ENCODE data around the gene ACIN1. TPM values are rescaled to one million over a fixed set of nuclear protein-coding genes. Genes with fewer than 3 reads are reported as not detected.
A peak's percentile ranks its signal among the peaks of the same experiment; 100 is the strongest.

ACIN1 gene
- polyA plus RNA-seq, 1 donor, result 225 TPM

- Histone ChIP-seq H3K27me3 (ENCODE audit: control insufficient read depth, insufficient read depth, low read length) (no peaks in the 10 kb centered on the region), H3K27ac (ENCODE audit: low read length) (peak overlapping the region; percentile 97), H3K4me3 (ENCODE audit: low read length) (no peak overlapping the region), H3K9me3 (ENCODE audit: control insufficient read depth, low read depth, low read length) (no peaks in the 10 kb centered on the region), H3K36me3 (ENCODE audit: control insufficient read depth, insufficient read depth, low read length) (peaks cover 87% of the 10 kb centered on the region), H3K4me1 (ENCODE audit: control insufficient read depth, insufficient read depth, low read length) (peaks cover 30% of the 10 kb centered on the region)
- peak; percentile 92 to 94 for DNase-seq
- no CpG with 5 or more reads among the region's 2 CpGs for WGBS (ENCODE audit: insufficient coverage, low lambda C conversion rate)
Measured at GRCh38 chr14:23078692-23079116, 16.2 kb downstream of the ACIN1 start.

GRCh38 chr14:23077962-23078361 is 17.0 kb downstream of the ACIN1 start:
- Histone ChIP-seq H3K27me3 (ENCODE audit: control insufficient read depth, insufficient read depth, low read length) (no peaks in the 10 kb centered on the region), H3K36me3 (ENCODE audit: control insufficient read depth, insufficient read depth, low read length) (peaks cover 88% of the 10 kb centered on the region), H3K27ac (ENCODE audit: low read length) (peak overlapping the region; percentile 86), H3K9me3 (ENCODE audit: control insufficient read depth, low read depth, low read length) (no peaks in the 10 kb centered on the region), H3K4me1 (ENCODE audit: control insufficient read depth, insufficient read depth, low read length) (peaks cover 32% of the 10 kb centered on the region), H3K4me3 (ENCODE audit: low read length) (no peak overlapping the region)
- no CpG with 5 or more reads among the region's 5 CpGs for WGBS (ENCODE audit: insufficient coverage, low lambda C conversion rate)
- no peak for DNase-seq

GRCh38 chr14:23076785-23077408 is 18.0 kb downstream of the ACIN1 start:
- H3K9me3 ChIP-seq (ENCODE audit: control insufficient read depth, low read depth, low read length), result no peaks in the 10 kb centered on the region
- peaks cover 43% of the 10 kb centered on the region for H3K4me1 ChIP-seq (ENCODE audit: control insufficient read depth, insufficient read depth, low read length)
- H3K36me3 ChIP-seq (ENCODE audit: control insufficient read depth, insufficient read depth, low read length), result peaks cover 89% of the 10 kb centered on the region
- H3K4me3 ChIP-seq (ENCODE audit: low read length), result no peak overlapping the region
- H3K27me3 ChIP-seq (ENCODE audit: control insufficient read depth, insufficient read depth, low read length), result no peaks in the 10 kb centered on the region
- no peak for DNase-seq
- H3K27ac ChIP-seq (ENCODE audit: low read length), result peak overlapping the region; percentile 86
- WGBS (ENCODE audit: insufficient coverage, low lambda C conversion rate), result 100% methylated on average over 1 of the region's 5 CpGs

- Histone ChIP-seq H3K4me3 (ENCODE audit: low read length) (no peak overlapping the region), H3K36me3 (ENCODE audit: control insufficient read depth, insufficient read depth, low read length) (peaks cover 71% of the 10 kb centered on the region), H3K9me3 (ENCODE audit: control insufficient read depth, low read depth, low read length) (no peaks in the 10 kb centered on the region), H3K4me1 (ENCODE audit: control insufficient read depth, insufficient read depth, low read length) (peaks cover 57% of the 10 kb centered on the region), H3K27ac (ENCODE audit: low read length) (peak overlapping the region; percentile 86), H3K27me3 (ENCODE audit: control insufficient read depth, insufficient read depth, low read length) (no peaks in the 10 kb centered on the region)
- 100% methylated on average over 1 of the region's 1 CpG for WGBS (ENCODE audit: insufficient coverage, low lambda C conversion rate)
- no peak for DNase-seq
Measured at GRCh38 chr14:23074906-23075305, 20.0 kb downstream of the ACIN1 start.

- Histone ChIP-seq H3K27me3 (ENCODE audit: control insufficient read depth, insufficient read depth, low read length) (no peaks in the 10 kb centered on the region), H3K36me3 (ENCODE audit: control insufficient read depth, insufficient read depth, low read length) (peaks cover 71% of the 10 kb centered on the region), H3K27ac (ENCODE audit: low read length) (peak overlapping the region; percentile 84), H3K4me3 (ENCODE audit: low read length) (peak overlapping the region; percentile 81), H3K9me3 (ENCODE audit: control insufficient read depth, low read depth, low read length) (no peaks in the 10 kb centered on the region), H3K4me1 (ENCODE audit: control insufficient read depth, insufficient read depth, low read length) (peaks cover 43% of the 10 kb centered on the region)
- peak; percentile 43 to 72 for DNase-seq
- 17% methylated on average over 1 of the region's 5 CpGs for WGBS (ENCODE audit: insufficient coverage, low lambda C conversion rate)
Measured at GRCh38 chr14:23071921-23072539, 22.9 kb downstream of the ACIN1 start.

- Histone ChIP-seq H3K36me3 (ENCODE audit: control insufficient read depth, insufficient read depth, low read length) (peaks cover 71% of the 10 kb centered on the region), H3K27me3 (ENCODE audit: control insufficient read depth, insufficient read depth, low read length) (no peaks in the 10 kb centered on the region), H3K4me3 (ENCODE audit: low read length) (peak overlapping the region; percentile 81), H3K4me1 (ENCODE audit: control insufficient read depth, insufficient read depth, low read length) (peaks cover 39% of the 10 kb centered on the region), H3K9me3 (ENCODE audit: control insufficient read depth, low read depth, low read length) (no peaks in the 10 kb centered on the region), H3K27ac (ENCODE audit: low read length) (peak overlapping the region; percentile 84)
- WGBS (ENCODE audit: insufficient coverage, low lambda C conversion rate), result 22% methylated on average over 1 of the region's 14 CpGs
- peak; percentile 91 to 92 for DNase-seq
Measured at GRCh38 chr14:23071244-23071920, 23.6 kb downstream of the ACIN1 start.

- peak overlapping the region; percentile 84 for H3K27ac ChIP-seq (ENCODE audit: low read length)
- H3K9me3 ChIP-seq (ENCODE audit: control insufficient read depth, low read depth, low read length), result no peaks in the 10 kb centered on the region
- 0% methylated on average over 1 of the region's 10 CpGs for WGBS (ENCODE audit: insufficient coverage, low lambda C conversion rate)
- peaks cover 33% of the 10 kb centered on the region for H3K4me1 ChIP-seq (ENCODE audit: control insufficient read depth, insufficient read depth, low read length)
- DNase-seq, result no peak
- no peaks in the 10 kb centered on the region for H3K27me3 ChIP-seq (ENCODE audit: control insufficient read depth, insufficient read depth, low read length)
- peaks cover 71% of the 10 kb centered on the region for H3K36me3 ChIP-seq (ENCODE audit: control insufficient read depth, insufficient read depth, low read length)
- H3K4me3 ChIP-seq (ENCODE audit: low read length), result peak overlapping the region; percentile 81
Measured at GRCh38 chr14:23070262-23071129, 24.4 kb downstream of the ACIN1 start.

- Histone ChIP-seq H3K9me3 (ENCODE audit: control insufficient read depth, low read depth, low read length) (no peaks in the 10 kb centered on the region), H3K4me1 (ENCODE audit: control insufficient read depth, insufficient read depth, low read length) (peaks cover 30% of the 10 kb centered on the region), H3K4me3 (ENCODE audit: low read length) (no peak overlapping the region), H3K27ac (ENCODE audit: low read length) (no peak overlapping the region), H3K27me3 (ENCODE audit: control insufficient read depth, insufficient read depth, low read length) (no peaks in the 10 kb centered on the region), H3K36me3 (ENCODE audit: control insufficient read depth, insufficient read depth, low read length) (peaks cover 71% of the 10 kb centered on the region)
- WGBS (ENCODE audit: insufficient coverage, low lambda C conversion rate), result 100% methylated on average over 1 of the region's 4 CpGs
- no peak for DNase-seq
Measured at GRCh38 chr14:23069413-23069806, 25.5 kb downstream of the ACIN1 start.

GRCh38 chr14:23068789-23069412 is 26.0 kb downstream of the ACIN1 start:
- Histone ChIP-seq H3K36me3 (ENCODE audit: control insufficient read depth, insufficient read depth, low read length) (peaks cover 71% of the 10 kb centered on the region), H3K4me3 (ENCODE audit: low read length) (no peak overlapping the region), H3K9me3 (ENCODE audit: control insufficient read depth, low read depth, low read length) (no peaks in the 10 kb centered on the region), H3K27ac (ENCODE audit: low read length) (no peak overlapping the region), H3K4me1 (ENCODE audit: control insufficient read depth, insufficient read depth, low read length) (peaks cover 30% of the 10 kb centered on the region), H3K27me3 (ENCODE audit: control insufficient read depth, insufficient read depth, low read length) (no peaks in the 10 kb centered on the region)
- DNase-seq, result peak; percentile 86
- WGBS (ENCODE audit: insufficient coverage, low lambda C conversion rate), result no CpG with 5 or more reads among the region's 8 CpGs

All from large intestine (tissue), 3 donors.